Endothelial cell of umbilical vein (primary cell): ENCODE measurements around the gene DAZAP2.

Experiments
- EZH2 ChIP-seq: IDR thresholded peaks from 2 replicates; pipeline ENCODE4 v1.6.1; 2012; ENCODE audit warnings: borderline replicate concordance, low read depth, mild to moderate bottlenecking, moderate library complexity, low read length, inconsistent platforms; ENCODE audit not compliant: severe bottlenecking
- JUN ChIP-seq: IDR thresholded peaks from 2 replicates; pipeline ENCODE4 v1.6.1; 2011; ENCODE audit warnings: borderline replicate concordance, low read depth; ENCODE audit not compliant: insufficient read length, insufficient read depth
- POLR2A ChIP-seq: IDR thresholded peaks from 2 replicates; pipeline ENCODE4 v1.6.1; 2012; ENCODE audit warnings: low read depth, mild to moderate bottlenecking, control low read depth, low read length
- POLR2AphosphoS5 ChIP-seq: IDR thresholded peaks from 2 replicates; pipeline ENCODE4 v1.6.1; 2012; ENCODE audit warnings: low read depth, mild to moderate bottlenecking, control low read depth, low read length, moderate library complexity; ENCODE audit not compliant: insufficient read depth
- TF ChIP-seq, protein P1 (sequence below), 2 donors: IDR thresholded peaks; 1 replicate in 1 of 2; 2 replicates in 1 of 2; pipeline ENCODE4 v1.5.1; 2011; ENCODE audit warnings: low read length in 2 of 2, mild to moderate bottlenecking in 2 of 2, moderate library complexity in 2 of 2, control low read depth in 1 of 2, inconsistent platforms in 1 of 2, low read depth in 1 of 2; ENCODE audit not compliant: insufficient read depth in 1 of 2; ENCODE audit errors: extremely low read depth in 1 of 2

DNA sequence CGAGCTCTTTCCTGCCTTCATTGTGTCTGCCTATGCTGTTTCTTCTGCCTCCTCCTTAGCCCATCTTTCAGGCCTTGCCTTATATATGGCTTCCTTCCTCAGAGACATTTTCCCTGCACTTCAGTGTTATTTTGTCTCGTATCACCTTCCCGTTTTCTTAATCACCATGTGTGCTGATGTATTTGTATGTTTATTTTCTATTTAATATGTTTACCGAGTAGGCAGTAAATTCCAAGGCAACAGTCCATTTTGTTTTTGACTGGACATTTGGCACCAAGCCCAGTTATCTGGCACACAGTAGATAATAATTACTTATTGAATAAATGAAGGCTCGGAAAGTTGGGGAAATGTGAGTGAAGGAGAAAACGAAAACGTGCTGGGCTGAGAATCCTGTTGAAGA, 16.2 kb upstream of the DAZAP2 start:
- TF ChIP-seq, protein P1, sequence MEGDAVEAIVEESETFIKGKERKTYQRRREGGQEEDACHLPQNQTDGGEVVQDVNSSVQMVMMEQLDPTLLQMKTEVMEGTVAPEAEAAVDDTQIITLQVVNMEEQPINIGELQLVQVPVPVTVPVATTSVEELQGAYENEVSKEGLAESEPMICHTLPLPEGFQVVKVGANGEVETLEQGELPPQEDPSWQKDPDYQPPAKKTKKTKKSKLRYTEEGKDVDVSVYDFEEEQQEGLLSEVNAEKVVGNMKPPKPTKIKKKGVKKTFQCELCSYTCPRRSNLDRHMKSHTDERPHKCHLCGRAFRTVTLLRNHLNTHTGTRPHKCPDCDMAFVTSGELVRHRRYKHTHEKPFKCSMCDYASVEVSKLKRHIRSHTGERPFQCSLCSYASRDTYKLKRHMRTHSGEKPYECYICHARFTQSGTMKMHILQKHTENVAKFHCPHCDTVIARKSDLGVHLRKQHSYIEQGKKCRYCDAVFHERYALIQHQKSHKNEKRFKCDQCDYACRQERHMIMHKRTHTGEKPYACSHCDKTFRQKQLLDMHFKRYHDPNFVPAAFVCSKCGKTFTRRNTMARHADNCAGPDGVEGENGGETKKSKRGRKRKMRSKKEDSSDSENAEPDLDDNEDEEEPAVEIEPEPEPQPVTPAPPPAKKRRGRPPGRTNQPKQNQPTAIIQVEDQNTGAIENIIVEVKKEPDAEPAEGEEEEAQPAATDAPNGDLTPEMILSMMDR (IDR thresholded peaks at IDR 0.05; ENCODE audit: extremely low read depth in 1 of 2, insufficient read depth in 1 of 2, low read depth in 1 of 2, low read length in 2 of 2): no peak
- TF ChIP-seq POLR2AphosphoS5 (no peak), POLR2A (no peak), JUN (no peak), EZH2 (no peak)
